HG03066 (cell line): ENCODE results near the gene HS2ST1.
"Not testable (repeated sequence)": the region's sequence is repeated elsewhere in the genome, so short reads cannot be mapped to it uniquely, and the experiment has no call there.

Experiments used
- ATAC-seq: cut with Tn5 transposase; IDR thresholded peaks from one replicate; pipeline ENCODE4 v1.9.1; 2021; ENCODE audit warnings: low read depth; ENCODE audit not compliant: unreplicated experiment

HS2ST1 gene

DNA sequence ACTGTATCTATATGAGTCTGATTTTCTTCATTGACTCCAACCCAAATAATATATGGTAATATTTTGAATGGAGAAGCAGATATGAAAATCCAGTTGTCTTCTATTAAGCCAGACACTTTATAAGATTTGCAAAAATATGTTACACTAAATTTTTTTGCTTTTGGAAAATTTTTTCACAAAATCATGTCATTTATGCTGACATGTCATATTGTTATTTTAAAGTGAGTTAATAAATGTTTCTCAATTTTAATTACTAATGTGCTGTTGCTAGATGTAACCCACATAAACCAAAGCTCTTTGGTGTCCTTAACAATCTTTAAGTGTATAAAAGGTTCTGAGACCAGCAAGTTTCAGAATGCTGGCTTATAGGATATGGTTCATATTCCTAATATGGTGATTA is 142.5 kb downstream of the HS2ST1 start:
- no peak for ATAC-seq

GRCh38 chr1:87058343-87058649 is 143.9 kb downstream of the HS2ST1 start:
- no peak for ATAC-seq

DNA sequence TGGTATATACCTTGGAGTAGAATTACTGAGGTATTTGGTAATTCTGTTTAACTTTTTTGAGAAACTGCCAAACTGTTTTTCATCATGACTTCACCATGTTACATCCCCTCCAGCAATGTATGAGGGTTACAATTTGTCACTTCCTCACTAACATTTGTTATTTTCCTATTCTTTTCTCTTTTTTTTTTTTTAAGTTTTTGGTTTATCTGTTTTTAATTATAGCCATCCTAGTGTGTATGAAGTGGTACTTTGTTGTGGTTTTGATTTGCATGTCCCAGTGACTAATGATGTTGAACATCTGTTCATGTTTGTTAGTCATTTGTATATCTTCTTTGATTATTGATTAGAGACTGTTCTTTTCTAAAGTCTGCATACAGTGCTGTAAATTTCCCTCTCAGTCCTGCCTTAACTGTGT is 147.3 kb downstream of the HS2ST1 start:
- ATAC-seq = peak; percentile 41

DNA sequence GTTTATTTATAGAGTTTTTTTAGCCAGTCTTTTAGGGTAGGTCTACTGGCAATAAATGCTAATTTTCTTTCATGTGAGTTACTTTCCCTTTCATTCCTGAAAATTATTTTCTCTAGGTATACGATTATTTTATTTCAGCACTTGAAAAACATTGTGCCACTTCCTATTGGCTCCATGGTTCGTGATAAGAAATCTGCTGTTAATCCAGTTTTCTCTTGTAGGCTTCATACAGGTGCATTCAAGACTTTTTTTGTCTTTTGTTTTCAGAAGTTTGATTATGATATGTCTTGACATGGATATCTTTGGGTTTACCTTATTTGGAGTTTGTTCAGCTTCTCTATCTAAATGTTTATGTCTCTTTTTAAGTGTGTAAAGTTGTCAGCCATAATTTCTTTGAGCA is 148.3 kb downstream of the HS2ST1 start:
- no peak for ATAC-seq

GRCh38 chr1:87064309-87064708 is 149.9 kb downstream of the HS2ST1 start:
- no peak for ATAC-seq

DNA sequence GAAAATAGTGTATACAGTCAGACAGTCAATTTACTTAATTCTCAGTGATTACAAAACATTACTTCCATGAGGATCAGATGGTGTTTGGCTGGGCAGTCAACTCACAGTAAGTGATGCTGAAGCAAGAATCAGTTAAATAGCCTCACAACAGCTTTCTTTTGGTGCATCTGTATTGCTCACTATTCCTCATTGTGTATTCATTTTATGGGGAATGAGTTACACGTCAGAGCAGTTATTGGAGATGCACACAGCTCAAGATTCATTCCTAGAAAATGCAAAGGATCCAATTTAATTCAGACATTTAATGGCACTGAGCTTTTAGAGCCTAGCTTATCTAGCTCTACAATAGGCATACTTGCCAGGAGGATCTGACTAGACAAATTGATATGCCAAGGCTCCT is 150.6 kb downstream of the HS2ST1 start:
- no peak for ATAC-seq

GRCh38 chr1:87066708-87067107 is 152.3 kb downstream of the HS2ST1 start:
- ATAC-seq = not testable (repeated sequence)

- no peak for ATAC-seq
These were observed 158.0 kb downstream of the HS2ST1 start for GRCh38 chr1:87072411-87072810.

GRCh38 chr1:87072904-87073303 is 158.5 kb downstream of the HS2ST1 start:
- ATAC-seq = no peak

DNA sequence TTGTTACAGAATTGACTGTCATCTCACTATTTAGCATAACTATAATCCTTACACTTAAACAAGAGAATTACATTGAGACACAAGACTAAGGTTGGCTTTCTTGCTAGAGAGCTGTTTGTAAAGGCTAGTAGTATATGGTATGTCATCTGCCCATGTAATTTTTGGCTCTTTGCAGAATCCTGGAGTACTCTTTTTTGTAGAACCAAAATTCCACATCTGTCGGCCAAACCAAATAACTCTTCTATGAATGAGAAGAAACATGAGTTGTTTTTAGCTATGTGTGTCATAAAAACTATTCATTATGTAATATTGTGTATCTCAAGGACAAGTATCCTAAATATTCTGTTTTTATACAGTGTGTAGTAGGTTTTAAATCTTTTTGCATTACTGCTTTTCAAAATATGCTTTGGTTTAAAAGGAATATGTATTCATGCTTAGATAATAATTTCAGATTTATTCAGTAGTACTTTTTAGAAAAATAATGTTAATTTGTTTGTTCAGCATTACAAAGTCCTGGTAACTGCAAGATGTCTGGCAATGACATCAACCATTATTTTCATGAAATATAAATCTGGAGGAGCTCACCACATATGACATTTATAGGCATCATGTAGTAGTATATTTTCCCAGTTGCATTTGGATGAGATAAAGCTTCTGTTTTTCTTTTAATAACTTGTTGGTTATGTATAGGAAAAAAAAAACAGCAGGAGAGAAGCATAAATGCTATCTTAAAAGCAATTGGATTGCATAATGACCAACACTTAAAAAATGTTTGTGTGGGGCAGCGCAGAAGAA is 159.8 kb downstream of the HS2ST1 start:
- ATAC-seq = no peak

DNA sequence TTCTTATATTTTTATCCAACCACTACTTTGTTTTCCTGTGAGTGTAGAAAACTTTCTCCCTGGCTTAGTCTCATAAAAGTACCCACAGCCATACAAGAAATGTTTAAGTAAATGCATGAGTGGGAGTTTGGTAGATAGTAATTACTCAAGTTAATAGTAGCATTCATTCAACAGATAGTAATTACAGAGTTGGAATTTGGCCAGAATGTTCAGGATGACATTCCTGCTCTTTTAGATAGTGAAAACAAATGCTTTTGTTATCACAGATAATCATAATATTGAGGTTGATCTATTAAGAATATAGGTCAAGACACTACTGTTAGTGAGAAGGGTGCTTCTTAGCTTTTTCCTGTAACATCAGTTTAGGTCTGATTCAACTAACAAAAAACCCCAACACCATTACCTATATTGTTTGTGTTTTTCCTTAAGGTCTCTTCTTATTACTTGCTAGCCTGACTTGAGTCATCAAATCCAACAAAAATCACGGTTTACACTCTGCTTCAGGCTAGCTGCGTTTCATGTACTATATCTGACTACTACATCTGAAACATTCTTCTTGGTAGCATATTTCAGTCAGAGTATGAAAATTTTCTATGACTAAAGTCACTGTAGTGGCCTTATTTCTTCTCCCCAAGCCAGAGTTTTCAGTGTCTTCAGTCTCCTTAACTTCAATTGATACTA is 163.7 kb downstream of the HS2ST1 start:
- ATAC-seq = no peak

DNA sequence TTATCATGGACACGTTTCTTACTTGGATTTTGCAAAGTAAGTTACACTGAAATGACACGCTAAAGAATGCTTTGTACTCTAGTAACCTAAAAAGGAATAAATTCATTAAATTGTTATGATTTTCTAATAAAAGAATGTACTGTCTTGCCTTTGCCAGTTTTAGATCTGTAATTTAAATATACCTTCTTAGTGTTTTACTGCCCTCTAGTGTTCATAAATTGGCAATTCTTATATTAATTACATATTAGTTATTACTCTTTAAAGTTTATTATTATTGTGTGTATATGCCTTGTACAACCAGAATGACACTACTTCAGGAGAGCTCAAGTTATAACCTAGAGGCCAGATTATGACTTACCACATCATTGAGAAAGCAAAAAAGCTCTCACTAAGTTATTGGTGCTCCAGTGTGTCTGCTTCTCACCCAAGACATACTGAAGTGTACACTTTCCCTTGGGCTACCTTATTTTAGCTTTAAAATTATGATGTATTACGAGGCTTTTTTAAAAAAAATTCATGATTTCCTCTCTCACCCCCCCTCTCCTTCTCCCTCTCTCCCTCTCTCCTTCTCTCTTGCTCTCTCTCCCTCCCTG is 169.9 kb downstream of the HS2ST1 start:
- ATAC-seq = no peak

DNA sequence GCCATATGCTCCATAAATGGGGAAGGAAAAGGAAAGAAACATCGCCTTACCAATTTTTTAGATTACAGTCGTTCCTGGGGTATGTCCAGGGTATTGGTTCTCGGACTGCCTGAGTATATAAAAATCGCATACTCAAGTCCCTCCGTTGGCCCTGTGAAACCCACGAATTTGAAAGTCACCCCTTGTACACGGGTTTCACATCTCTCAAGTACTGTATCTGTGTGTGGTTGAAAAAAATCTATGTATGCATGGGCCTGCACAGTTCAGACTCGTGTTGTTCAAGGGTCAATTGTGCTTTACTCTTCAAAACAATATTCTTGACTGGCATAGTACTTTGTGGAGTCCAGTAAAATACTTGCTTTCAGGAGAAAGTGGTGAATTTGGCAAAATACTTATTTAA is 171.7 kb downstream of the HS2ST1 start:
- no peak for ATAC-seq

GRCh38 chr1:87089070-87089736 is 174.8 kb downstream of the HS2ST1 start:
- ATAC-seq = no peak

DNA sequence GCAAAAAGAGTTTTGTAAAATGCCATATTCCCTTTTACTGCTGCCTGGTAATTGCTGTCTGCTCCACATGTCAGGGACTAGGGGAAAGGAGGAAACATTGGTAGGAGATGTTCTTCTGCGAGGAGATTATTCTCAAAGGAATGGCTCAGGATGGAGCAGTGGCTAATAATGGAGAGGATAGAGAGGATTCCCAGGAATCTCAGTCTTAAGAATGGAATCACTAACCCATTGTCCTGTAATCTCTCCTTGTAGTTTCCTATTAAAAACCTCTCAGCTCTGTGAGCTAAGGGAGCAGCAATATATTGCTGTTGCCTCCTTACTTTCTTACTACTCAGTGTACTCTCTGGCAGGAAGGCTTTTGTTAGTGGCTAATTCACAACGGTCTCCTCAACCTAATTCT is 175.4 kb downstream of the HS2ST1 start:
- ATAC-seq = no peak

DNA sequence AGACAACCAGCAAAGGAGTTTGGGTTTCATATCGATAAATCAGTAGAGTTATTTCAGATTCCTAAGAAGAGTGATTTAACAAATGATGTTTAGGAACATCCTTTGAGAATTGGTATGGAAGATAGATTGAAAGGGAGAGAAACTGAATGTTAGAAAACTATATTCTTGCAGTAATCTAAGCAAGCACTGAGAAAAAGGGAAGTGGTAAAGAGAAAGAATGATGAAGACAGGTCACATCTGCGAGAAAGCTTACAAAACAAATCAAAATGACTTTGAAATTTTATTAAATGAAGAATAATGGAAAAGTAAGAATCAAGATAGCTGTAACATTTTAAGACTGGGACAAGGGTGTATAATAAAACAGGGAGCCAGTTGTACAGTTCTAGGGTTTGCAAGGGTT is 177.0 kb downstream of the HS2ST1 start:
- no peak for ATAC-seq

DNA sequence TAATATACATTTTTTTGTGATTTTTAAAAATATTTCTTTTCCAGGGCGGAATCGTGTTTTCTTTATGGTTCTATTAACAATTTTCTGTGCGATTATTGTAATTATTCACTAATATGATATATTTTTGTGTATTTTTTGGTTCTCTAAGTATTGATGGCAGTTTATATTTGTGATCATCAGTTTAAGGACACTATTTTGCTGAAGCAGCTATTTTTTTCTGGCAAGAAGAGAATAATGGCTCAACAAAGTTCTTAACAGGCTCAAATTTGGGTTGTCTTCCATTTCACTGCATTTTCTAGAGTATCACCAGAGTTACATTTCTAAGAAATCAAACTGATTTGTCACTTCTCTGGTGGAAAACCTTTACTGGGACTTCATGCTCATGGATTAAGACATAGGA is 178.4 kb downstream of the HS2ST1 start:
- no peak for ATAC-seq

GRCh38 chr1:87093286-87093685 is 178.9 kb downstream of the HS2ST1 start:
- no peak for ATAC-seq

DNA sequence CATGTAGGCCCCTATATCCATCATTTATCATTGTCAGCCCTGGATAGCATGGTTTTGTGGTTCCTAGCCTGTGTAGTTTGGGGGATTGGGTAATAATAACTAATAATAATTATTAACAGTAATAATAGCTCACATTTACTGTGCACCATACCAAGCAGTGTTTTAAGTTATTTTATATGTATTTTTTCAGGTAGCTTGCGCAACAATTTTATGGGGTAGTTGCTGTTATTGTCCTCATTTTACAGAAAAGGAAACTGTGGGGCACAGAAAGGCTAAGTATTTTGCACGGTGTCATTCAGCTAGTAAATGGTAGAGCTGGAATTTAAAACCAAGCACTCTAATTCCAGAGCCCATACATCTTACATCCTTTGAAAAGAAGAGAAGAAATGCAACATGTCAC is 179.8 kb downstream of the HS2ST1 start:
- no peak for ATAC-seq

GRCh38 chr1:87100271-87100670 is 185.8 kb downstream of the HS2ST1 start:
- ATAC-seq = no peak

DNA sequence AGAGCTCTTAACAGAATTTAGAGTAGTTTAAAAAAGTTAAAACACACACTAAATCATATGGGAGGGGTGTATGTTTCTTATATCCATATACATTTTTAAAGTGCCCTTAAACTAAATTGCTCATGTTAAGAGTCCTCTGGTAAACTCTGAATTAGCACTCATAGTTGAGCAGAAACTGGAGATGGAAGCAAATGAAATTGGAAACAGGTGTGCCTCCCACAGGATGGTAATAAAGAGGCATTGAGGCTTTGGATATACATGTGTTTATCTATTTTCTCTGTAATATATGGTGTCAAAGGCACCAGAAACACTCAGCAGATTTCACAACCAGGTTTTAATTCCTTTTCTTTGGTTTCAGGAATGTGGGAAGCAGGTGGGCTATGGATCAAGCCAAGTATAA is 188.6 kb downstream of the HS2ST1 start:
- ATAC-seq = no peak
